GM06990 (cell line): ENCODE measurements around the gene ELOF1.
A peak's percentile ranks its signal among the peaks of the same experiment; 100 is the strongest.
"Not testable (repeated sequence)": the region's sequence is repeated elsewhere in the genome, so short reads cannot be mapped to it uniquely, and the experiment has no call there.

Source experiments
- DNase-seq: peaks from one replicate; pipeline ENCODE4 v3.0.0-alpha.2; 2011; ENCODE audit not compliant: insufficient read length; ENCODE audit errors: extremely low read depth
- H3K27me3 ChIP-seq: replicated peaks from 2 replicates; pipeline ENCODE4 v1.6.0; 2011; ENCODE audit warnings: low read length; ENCODE audit not compliant: control insufficient read depth, insufficient read depth
- H3K36me3 ChIP-seq: 2 replicates; pipeline ENCODE4 v1.5.1; 2011; ENCODE audit warnings: low read length; ENCODE audit not compliant: control insufficient read depth, insufficient read depth
- H3K4me3 ChIP-seq: replicated peaks from 2 replicates; pipeline ENCODE4 v1.5.1; 2011; ENCODE audit warnings: low read depth, mild to moderate bottlenecking, control low read depth, low read length
- TF ChIP-seq, protein P1 (sequence below): IDR thresholded peaks from 2 replicates; pipeline ENCODE4 v1.5.1; 2011; ENCODE audit warnings: low read length, control low read depth, mild to moderate bottlenecking, inconsistent platforms; ENCODE audit not compliant: insufficient read depth, poor library complexity, severe bottlenecking

Gene ELOF1

DNA sequence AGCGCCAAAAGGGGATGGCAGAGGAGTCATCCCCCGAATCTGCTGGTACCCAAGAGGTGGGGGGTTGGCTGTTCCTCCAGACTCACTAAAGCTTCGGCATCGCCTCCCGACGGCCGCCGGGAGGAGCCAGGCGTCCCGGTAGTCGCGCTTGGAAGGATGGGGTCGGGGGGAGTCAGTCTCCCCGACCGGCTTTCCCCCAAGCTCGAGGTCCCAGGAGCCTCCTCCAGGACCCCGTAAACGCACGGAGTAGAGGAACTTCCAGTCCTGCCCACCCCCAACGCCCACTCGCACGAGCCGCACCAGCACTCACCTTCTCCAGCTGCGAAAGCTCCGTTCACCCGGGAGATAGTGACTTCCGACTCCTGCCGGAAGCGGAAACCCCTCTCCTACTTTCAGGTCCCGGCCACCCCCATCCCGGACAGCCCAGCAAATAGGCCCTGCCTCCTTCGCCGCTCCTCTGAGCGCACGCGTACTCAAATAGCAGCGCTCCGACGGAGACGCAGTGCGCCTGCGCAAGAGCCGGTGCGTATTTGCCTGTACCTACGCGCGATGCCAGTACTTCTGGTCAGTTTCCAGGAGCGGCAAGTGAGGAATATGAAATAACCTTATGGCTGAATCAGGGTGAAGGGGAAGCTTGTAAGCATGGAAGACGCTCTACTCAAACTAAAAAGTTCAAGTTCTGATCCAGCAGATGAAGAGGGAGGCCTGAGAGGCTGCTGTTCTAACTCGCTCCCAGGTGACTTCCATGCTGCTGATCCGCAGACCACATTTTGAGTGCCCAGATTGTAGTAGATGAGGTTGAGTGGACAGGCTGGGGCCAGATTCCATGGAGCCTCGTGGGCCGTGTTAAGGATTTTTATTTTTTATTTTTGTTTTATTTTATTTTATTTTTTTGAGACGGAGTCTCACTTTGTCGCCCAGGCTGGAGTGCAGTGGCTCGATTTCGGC, at the start of gene ELOF1:
ELOF1 (minus strand) TSS at position 350 of the 948 bp plus-strand sequence. CDS start 4,883 bp downstream, outside the sequence.
- no peaks in the 10 kb centered on the region for H3K27me3 ChIP-seq
- H3K36me3 ChIP-seq, result peaks cover 3% of the 10 kb centered on the region
- peak within 1 kb of the TSS; percentile 93 for H3K4me3 ChIP-seq
- TF ChIP-seq, protein P1, sequence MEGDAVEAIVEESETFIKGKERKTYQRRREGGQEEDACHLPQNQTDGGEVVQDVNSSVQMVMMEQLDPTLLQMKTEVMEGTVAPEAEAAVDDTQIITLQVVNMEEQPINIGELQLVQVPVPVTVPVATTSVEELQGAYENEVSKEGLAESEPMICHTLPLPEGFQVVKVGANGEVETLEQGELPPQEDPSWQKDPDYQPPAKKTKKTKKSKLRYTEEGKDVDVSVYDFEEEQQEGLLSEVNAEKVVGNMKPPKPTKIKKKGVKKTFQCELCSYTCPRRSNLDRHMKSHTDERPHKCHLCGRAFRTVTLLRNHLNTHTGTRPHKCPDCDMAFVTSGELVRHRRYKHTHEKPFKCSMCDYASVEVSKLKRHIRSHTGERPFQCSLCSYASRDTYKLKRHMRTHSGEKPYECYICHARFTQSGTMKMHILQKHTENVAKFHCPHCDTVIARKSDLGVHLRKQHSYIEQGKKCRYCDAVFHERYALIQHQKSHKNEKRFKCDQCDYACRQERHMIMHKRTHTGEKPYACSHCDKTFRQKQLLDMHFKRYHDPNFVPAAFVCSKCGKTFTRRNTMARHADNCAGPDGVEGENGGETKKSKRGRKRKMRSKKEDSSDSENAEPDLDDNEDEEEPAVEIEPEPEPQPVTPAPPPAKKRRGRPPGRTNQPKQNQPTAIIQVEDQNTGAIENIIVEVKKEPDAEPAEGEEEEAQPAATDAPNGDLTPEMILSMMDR, result peak; percentile 19
- DNase-seq, result peak; percentile 97

DNA sequence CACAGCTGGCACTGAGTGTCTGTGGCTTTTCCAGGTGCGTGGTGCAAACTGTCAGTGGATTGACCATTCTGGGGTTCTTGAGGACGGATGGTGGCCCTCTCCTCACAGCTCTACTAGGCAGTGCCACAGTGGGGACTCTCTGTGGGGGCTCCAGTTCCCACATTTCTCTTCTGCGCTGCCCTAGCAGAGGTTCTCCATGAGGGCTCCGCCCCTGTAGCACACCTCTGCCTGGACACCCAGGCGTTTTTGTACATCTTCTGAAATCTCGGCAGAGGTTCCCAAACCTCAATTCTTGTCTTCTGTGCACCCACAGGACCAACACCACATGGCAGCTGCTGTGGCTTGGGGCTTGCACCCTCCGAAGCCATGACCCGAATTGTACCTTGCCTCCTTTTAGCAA, 47.5 kb upstream of the ELOF1 start:
- TF ChIP-seq, protein P1, result no peak
- H3K36me3 ChIP-seq, result peaks cover 7% of the 10 kb centered on the region
- DNase-seq, result no peak

DNA sequence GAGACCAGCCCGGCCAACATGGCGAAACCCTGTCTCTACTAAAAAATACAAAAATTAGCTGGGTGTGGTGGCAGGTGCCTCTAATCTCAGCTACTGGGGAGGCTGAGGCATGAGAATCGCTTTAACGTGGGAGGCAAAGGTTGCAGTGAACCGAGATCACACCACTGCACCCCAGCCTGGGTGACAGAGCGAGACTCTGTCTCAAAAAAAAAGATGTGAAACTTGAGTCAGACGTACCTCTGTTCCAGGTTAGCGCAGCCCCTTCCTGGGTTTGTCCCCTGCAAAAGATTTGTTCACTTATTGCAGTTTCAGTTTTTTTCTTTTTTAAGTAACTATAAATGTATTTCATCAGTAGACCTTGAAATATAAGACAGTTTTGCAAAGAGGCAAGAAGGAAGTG, 40.7 kb upstream of the ELOF1 start:
- H3K4me3 ChIP-seq, DNase-seq, H3K36me3 ChIP-seq, H3K27me3 ChIP-seq: not testable (repeated sequence)

More for the DNA sequence above, 47.5 kb upstream of the ELOF1 start:
- no peak overlapping the region for H3K4me3 ChIP-seq
- H3K27me3 ChIP-seq, result no peaks in the 10 kb centered on the region

DNA sequence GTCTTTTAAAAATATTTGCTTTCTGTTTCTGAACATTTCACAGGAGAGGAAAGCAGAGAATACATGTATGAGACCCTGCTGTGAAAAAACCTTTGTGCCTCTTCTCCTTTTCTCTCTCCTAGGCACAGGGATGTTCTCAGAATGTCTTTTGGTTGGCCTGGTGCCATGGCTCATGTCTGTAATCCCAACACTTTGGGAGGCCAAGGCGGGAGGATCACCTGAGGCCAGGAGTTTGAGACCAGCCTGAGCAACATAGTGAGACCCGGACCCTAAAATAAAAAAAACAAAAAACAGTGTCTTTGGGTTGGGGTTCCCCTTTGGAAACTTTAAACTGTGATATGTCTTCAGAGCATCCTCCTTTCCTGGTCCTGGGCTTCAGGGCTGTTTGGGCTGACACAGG, 39.7 kb upstream of the ELOF1 start:
- no peaks in the 10 kb centered on the region for H3K27me3 ChIP-seq
- DNase-seq, result no peak
- TF ChIP-seq, protein P1, result no peak
- H3K4me3 ChIP-seq, result peak overlapping the region; percentile 96; the same call in 1 of the 2 replicates
- peaks cover under 1% of the 10 kb centered on the region; the same call in 1 of the 2 replicates for H3K36me3 ChIP-seq

DNA sequence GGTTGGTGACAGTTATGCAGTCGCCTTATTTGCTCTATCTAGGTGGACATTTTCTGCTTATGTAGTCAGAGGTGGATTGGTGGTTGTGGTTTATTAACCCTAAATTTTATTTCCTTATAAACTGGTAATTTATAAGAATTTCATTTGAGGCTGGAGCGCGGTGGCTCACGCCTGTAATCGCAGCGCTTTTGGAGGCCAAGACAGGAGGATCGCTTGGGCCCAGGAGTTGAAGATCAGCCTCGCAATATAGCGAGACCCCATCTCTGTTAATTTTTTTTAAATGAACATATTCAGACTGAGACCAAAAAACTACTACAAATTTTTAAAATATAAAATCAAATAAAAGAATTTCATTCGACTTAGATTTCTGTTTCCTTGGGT, 39.1 kb upstream of the ELOF1 start:
- no peak for DNase-seq
- Histone ChIP-seq H3K36me3 (no peaks in the 10 kb centered on the region), H3K4me3 (peak overlapping the region; percentile 96), H3K27me3 (no peaks in the 10 kb centered on the region)
- TF ChIP-seq, protein P1, result no peak
